WTC11 (cell line): Measurements from ENCODE around the gene SLC25A38. TPM values are rescaled to one million over a fixed set of nuclear protein-coding genes. Genes with fewer than 3 reads are reported as not detected.
A peak's percentile ranks its signal among the peaks of the same experiment; 100 is the strongest.
"Not testable (repeated sequence)": the region's sequence is repeated elsewhere in the genome, so short reads cannot be mapped to it uniquely, and the experiment has no call there.

Experiments used
- ATAC-seq: fragments of 200-7000 bp; cut with Tn5 transposase; 2 replicates; pipeline ENCODE4 v1.10.0; 2021; ENCODE audit warnings: mild to moderate bottlenecking, moderate library complexity
- CTCF ChIA-PET: fragments of 300-600 bp; sonication (Branson Sonifier 250); formaldehyde crosslinking; loops from one replicate; lab custom pipeline; 2021; ENCODE audit warnings: antibody characterized with exemption; lab: Charles Lee
- POLR2A ChIA-PET: fragments of 350-600 bp; sonication (Branson Sonifier 250); formaldehyde crosslinking; loops from one replicate; lab custom pipeline; 2021; ENCODE audit warnings: antibody characterized with exemption; lab: Charles Lee
- DNase-seq: peaks from one replicate; pipeline ENCODE4 v3.0.0; 2021; ENCODE audit warnings: low spot score
- H3K27ac Mint-ChIP-seq: 2 replicates; pipeline ENCODE4 v1.8.0; 2021; ENCODE audit warnings: mixed read lengths
- H3K27me3 Mint-ChIP-seq: 2 replicates; pipeline ENCODE4 v1.8.0; 2021; ENCODE audit warnings: low read depth, mild to moderate bottlenecking, moderate library complexity, mixed read lengths
- H3K36me3 Mint-ChIP-seq: 2 replicates; pipeline ENCODE4 v1.8.0; 2021; ENCODE audit warnings: mixed read lengths
- H3K4me1 Mint-ChIP-seq: 2 replicates; pipeline ENCODE4 v1.8.0; 2022; ENCODE audit warnings: mixed read lengths
- H3K4me3 Mint-ChIP-seq: 2 replicates; pipeline ENCODE4 v1.8.0; 2021; ENCODE audit warnings: mild to moderate bottlenecking, moderate library complexity, mixed read lengths
- H3K9me3 Mint-ChIP-seq: 2 replicates; pipeline ENCODE4 v1.8.0; 2021; ENCODE audit warnings: mixed read lengths
- ATF6 ChIP-seq: sonication (generic); formaldehyde crosslinking; IDR thresholded peaks from 2 replicates; pipeline ENCODE4 v1.8.1; 2023; ENCODE audit warnings: mild to moderate bottlenecking, missing genetic modification reagents
- E2F1 ChIP-seq: sonication (generic); formaldehyde crosslinking; IDR thresholded peaks from 2 replicates; pipeline ENCODE4 v1.8.0; 2022; ENCODE audit warnings: mild to moderate bottlenecking, missing genetic modification reagents
- E2F5 ChIP-seq: sonication (generic); formaldehyde crosslinking; IDR thresholded peaks from 2 replicates; pipeline ENCODE4 v1.8.1; 2022; ENCODE audit warnings: mild to moderate bottlenecking, moderate library complexity, missing genetic modification reagents
- ETV6 ChIP-seq: sonication (generic); formaldehyde crosslinking; IDR thresholded peaks from 2 replicates; pipeline ENCODE4 v1.8.1; 2022; ENCODE audit warnings: mild to moderate bottlenecking, missing genetic modification reagents
- FOXP4 ChIP-seq: sonication (generic); formaldehyde crosslinking; IDR thresholded peaks from 2 replicates; pipeline ENCODE4 v1.8.0; 2022; ENCODE audit warnings: mild to moderate bottlenecking, missing genetic modification reagents
- MAX ChIP-seq: sonication (generic); formaldehyde crosslinking; IDR thresholded peaks from 2 replicates; pipeline ENCODE4 v1.8.0; 2022; ENCODE audit warnings: mild to moderate bottlenecking, missing genetic modification reagents
- MXD4 ChIP-seq: fragments of 250-450 bp; sonication (Bioruptor Pico); IDR thresholded peaks from 2 replicates; pipeline ENCODE4 v1.8.0; 2021; ENCODE audit warnings: mild to moderate bottlenecking, moderate library complexity, borderline replicate concordance
- NFE2L1 ChIP-seq: sonication (generic); formaldehyde crosslinking; IDR thresholded peaks from 2 replicates; pipeline ENCODE4 v1.8.1; 2023; ENCODE audit warnings: missing genetic modification reagents
- NFYB ChIP-seq: sonication (generic); formaldehyde crosslinking; conservative IDR thresholded peaks from 2 replicates; pipeline ENCODE4 v1.8.0; 2022; ENCODE audit warnings: low read depth, missing genetic modification reagents
- NR1H2 ChIP-seq: sonication (generic); formaldehyde crosslinking; IDR thresholded peaks from 2 replicates; pipeline ENCODE4 v1.9.0; 2021; ENCODE audit warnings: mild to moderate bottlenecking, moderate library complexity, missing genetic modification reagents
- OVOL2 ChIP-seq: fragments of 250-450 bp; sonication (Bioruptor Pico); IDR thresholded peaks from 2 replicates; pipeline ENCODE4 v1.9.0; 2021; ENCODE audit warnings: mild to moderate bottlenecking, borderline replicate concordance
- ZMAT4 ChIP-seq: fragments of 250-450 bp; sonication (Bioruptor Pico); IDR thresholded peaks from 2 replicates; pipeline ENCODE4 v1.9.0; 2021; ENCODE audit warnings: mild to moderate bottlenecking
- total RNA-seq: library from RNA; stranded (reverse); gene quantifications from 3 replicates; pipeline ENCODE4 v1.2.3, GENCODE V29; 2021

SLC25A38 gene
- total RNA-seq, 1 experiment from 2014 or later, result 34.9 TPM

GRCh38 chr3:39418556-39419225 is 35.5 kb downstream of the SLC25A38 start:
- H3K4me3 Mint-ChIP-seq, H3K9me3 Mint-ChIP-seq, H3K36me3 Mint-ChIP-seq, H3K27me3 Mint-ChIP-seq, POLR2A ChIA-PET, ATAC-seq, DNase-seq, CTCF ChIA-PET: not testable (repeated sequence)
- H3K27ac Mint-ChIP-seq, result peak overlapping the region; percentile 77
- TF ChIP-seq MAX (CRISPR knock-in tag), result peak; percentile 47; the same call in 1 of the 2 replicates
- peaks cover 21% of the 10 kb centered on the region for H3K4me1 Mint-ChIP-seq

- DNase-seq, result no peak
Observed at GRCh38 chr3:39419742-39420315, 36.7 kb downstream of the SLC25A38 start.

More at GRCh38 chr3:39419742-39420315, 36.7 kb downstream of the SLC25A38 start:
- no peak for ATAC-seq
- TF ChIP-seq OVOL2 (CRISPR knock-in tag) (no peak), E2F1 (CRISPR knock-in tag) (no peak), ATF6 (CRISPR knock-in tag) (no peak), NFE2L1 (CRISPR knock-in tag) (no peak), NR1H2 (CRISPR knock-in tag) (no peak), MXD4 (no peak), NFYB (CRISPR knock-in tag) (no peak), ZMAT4 (CRISPR knock-in tag) (no peak), E2F5 (CRISPR knock-in tag) (no peak), FOXP4 (CRISPR knock-in tag) (no peak), ETV6 (CRISPR knock-in tag) (no peak)
- TF ChIP-seq, all 79 proteins: peak for 0
- peaks cover 21% of the 10 kb centered on the region for H3K4me1 Mint-ChIP-seq
- no peak overlapping the region for H3K4me3 Mint-ChIP-seq
- POLR2A ChIA-PET, result no interaction called here
- no peak overlapping the region for H3K27ac Mint-ChIP-seq
- H3K27me3 Mint-ChIP-seq, result no peaks in the 10 kb centered on the region; the same call in 1 of the 2 replicates
- peaks cover 2% of the 10 kb centered on the region; the same call in 1 of the 2 replicates for H3K36me3 Mint-ChIP-seq
- H3K9me3 Mint-ChIP-seq, result peaks cover 5% of the 10 kb centered on the region; the same call in 1 of the 2 replicates
- CTCF ChIA-PET, result no interaction called here
